H1 (cell line): ENCODE measurements around the gene TYK2. TPM values are rescaled to one million over a fixed set of nuclear protein-coding genes. Genes with fewer than 3 reads are reported as not detected.

Source experiments
- CTCF ChIA-PET: fragments of 300-600 bp; sonication (Branson Sonifier 250); formaldehyde crosslinking; loops from one replicate; lab custom pipeline; 2021; ENCODE audit not compliant: partially characterized antibody; lab: Charles Lee
- POLR2A ChIA-PET: fragments of 300-600 bp; sonication (Branson Sonifier 250); formaldehyde crosslinking; loops from one replicate; lab custom pipeline; 2021; ENCODE audit warnings: inconsistent platforms; ENCODE audit not compliant: partially characterized antibody; lab: Charles Lee
- DNase-seq, 2 experiments: peaks; one replicate each; pipeline versions ENCODE4 v3.0.0 to v3.0.0-alpha.2; 2010 to 2022; ENCODE audit warnings: low spot score in 2 of 2, low read depth in 1 of 2, mixed read lengths in 1 of 2
- FAIRE-seq: peaks from 2 replicates; lab custom pipeline; 2011; peaks lifted over from hg19 to GRCh38; lab: Jason Lieb, UNC
- H2AFZ ChIP-seq: 2 replicates; pipeline ENCODE4 v1.8.1; 2012; ENCODE audit warnings: low read length, inconsistent platforms
- H2AK5ac ChIP-seq: 2 replicates; pipeline ENCODE4 v1.6.1; 2013; ENCODE audit warnings: low read depth, low read length
- H2BK120ac ChIP-seq: replicated peaks from 2 replicates; pipeline ENCODE3; 2013; ENCODE audit warnings: low read depth, low read length, inconsistent platforms
- H2BK12ac ChIP-seq: 2 replicates; pipeline ENCODE4 v1.6.1; 2013; ENCODE audit warnings: low read depth, low read length
- H2BK15ac ChIP-seq: 2 replicates; pipeline ENCODE4 v1.6.1; 2013; ENCODE audit warnings: low read length
- H2BK20ac ChIP-seq: 2 replicates; pipeline ENCODE4 v1.6.1; 2013; ENCODE audit warnings: low read length
- H2BK5ac ChIP-seq: 2 replicates; pipeline ENCODE4 v1.6.1; 2013; ENCODE audit warnings: low read depth, low read length
- H3K14ac ChIP-seq: 2 replicates; pipeline ENCODE4 v1.6.1; 2013; ENCODE audit warnings: inconsistent platforms; ENCODE audit not compliant: insufficient read length
- H3K18ac ChIP-seq: 2 replicates; pipeline ENCODE4 v1.6.1; 2013; ENCODE audit warnings: low read length; ENCODE audit errors: extremely low read depth
- H3K23ac ChIP-seq: 2 replicates; pipeline ENCODE4 v1.6.1; 2013; ENCODE audit warnings: inconsistent platforms; ENCODE audit not compliant: insufficient read length
- H3K23me2 ChIP-seq: 2 replicates; pipeline ENCODE4 v1.6.1; 2013; ENCODE audit warnings: low read depth, low read length
- H3K27ac ChIP-seq: 2 replicates; pipeline ENCODE4 v1.6.1; 2011; ENCODE audit warnings: low read depth, low read length, inconsistent platforms
- H3K27me3 ChIP-seq, 4 experiments: replicated peaks in 1 of 4; 1 replicate in 1 of 4; 2 replicates in 3 of 4; pipeline versions ENCODE4 v1.6.1 to v1.8.1; 2011 to 2013; ENCODE audit warnings: low read length in 3 of 4, mild to moderate bottlenecking in 3 of 4, inconsistent platforms in 2 of 4, mixed read lengths in 2 of 4, moderate library complexity in 1 of 4; ENCODE audit not compliant: control insufficient read depth in 3 of 4, insufficient read depth in 3 of 4; ENCODE audit errors: extremely low read depth in 1 of 4
- H3K36me3 ChIP-seq, 4 experiments: 2 replicates each; pipeline versions ENCODE4 v1.6.1 to v1.8.1; 2011 to 2013; ENCODE audit warnings: mild to moderate bottlenecking in 4 of 4, low read length in 3 of 4, moderate library complexity in 2 of 4, control low read depth in 1 of 4, inconsistent platforms in 1 of 4; ENCODE audit not compliant: insufficient read depth in 4 of 4, control insufficient read depth in 2 of 4
- H3K4ac ChIP-seq: replicated peaks from 2 replicates; pipeline ENCODE3; 2013; ENCODE audit warnings: low read length, low read depth, mixed read lengths, inconsistent platforms; ENCODE audit not compliant: insufficient read length
- H3K4me1 ChIP-seq, 4 experiments: replicated peaks in 1 of 4; 1 replicate in 1 of 4; 2 replicates in 3 of 4; pipeline versions ENCODE4 v1.6.1 to v1.8.1; 2011 to 2013; ENCODE audit warnings: low read length in 3 of 4, inconsistent platforms in 2 of 4, mixed read lengths in 1 of 4; ENCODE audit not compliant: insufficient read depth in 4 of 4, control insufficient read depth in 3 of 4
- H3K4me2 ChIP-seq, 2 experiments: 2 replicates each; pipeline versions ENCODE4 v1.6.1 to v1.8.1; 2011 to 2013; ENCODE audit warnings: low read depth in 2 of 2, low read length in 2 of 2, control low read depth in 1 of 2, inconsistent platforms in 1 of 2, mild to moderate bottlenecking in 1 of 2; ENCODE audit not compliant: insufficient read depth in 1 of 2
- H3K4me3 ChIP-seq, 4 experiments: fragments of 200-600, 300-600 bp in 1 of 4; sonication (generic), shearing (Covaris generic), sonication (Bioruptor Twin) in 1 of 4; 2 replicates each; pipeline versions ENCODE4 v1.5.1 to v1.8.1; 2011 to 2016; ENCODE audit warnings: low read length in 4 of 4, low read depth in 3 of 4, control low read depth in 2 of 4, inconsistent platforms in 2 of 4, mild to moderate bottlenecking in 2 of 4, mixed read lengths in 1 of 4, moderate library complexity in 1 of 4; ENCODE audit not compliant: insufficient read depth in 2 of 4; ENCODE audit errors: extremely low read depth in 1 of 4
- H3K56ac ChIP-seq: replicated peaks from 2 replicates; pipeline ENCODE3; 2013; ENCODE audit warnings: low read depth, mild to moderate bottlenecking, mixed read lengths, low read length, inconsistent platforms; ENCODE audit not compliant: insufficient read length
- H3K79me1 ChIP-seq: 2 replicates; pipeline ENCODE4 v1.6.1; 2013; ENCODE audit warnings: low read depth, low read length, control low read depth
- H3K79me2 ChIP-seq, 2 experiments: 2 replicates each; pipeline versions ENCODE4 v1.6.1 to v1.8.1; 2012 to 2013; ENCODE audit warnings: low read length in 2 of 2, mild to moderate bottlenecking in 2 of 2, inconsistent platforms in 1 of 2; ENCODE audit not compliant: insufficient read depth in 2 of 2, control insufficient read depth in 1 of 2
- H3K9ac ChIP-seq, 4 experiments: replicated peaks in 1 of 4; 1 replicate in 1 of 4; 2 replicates in 3 of 4; pipeline versions ENCODE4 v1.6.1 to v1.8.1; 2011 to 2013; ENCODE audit warnings: low read depth in 3 of 4, low read length in 3 of 4, control low read depth in 2 of 4, mild to moderate bottlenecking in 2 of 4, moderate library complexity in 2 of 4, inconsistent platforms in 1 of 4; ENCODE audit errors: extremely low read depth in 1 of 4
- H3K9me3 ChIP-seq, 2 experiments: 2 replicates each; pipeline versions ENCODE4 v1.6.1 to v1.8.1; 2012 to 2013; ENCODE audit warnings: mild to moderate bottlenecking in 2 of 2, moderate library complexity in 2 of 2, control low read depth in 1 of 2, inconsistent platforms in 1 of 2, low read depth in 1 of 2, low read length in 1 of 2, mixed read lengths in 1 of 2; ENCODE audit not compliant: insufficient read depth in 2 of 2
- H4K20me1 ChIP-seq, 2 experiments: replicated peaks in 1 of 2; 2 replicates each; pipeline versions ENCODE3 to v1.8.1; 2011 to 2013; ENCODE audit warnings: inconsistent platforms in 2 of 2, low read length in 2 of 2, mild to moderate bottlenecking in 1 of 2; ENCODE audit not compliant: insufficient read depth in 2 of 2, control insufficient read depth in 1 of 2
- H4K5ac ChIP-seq: 2 replicates; pipeline ENCODE4 v1.6.1; 2013; ENCODE audit warnings: low read length, low read depth, mixed read lengths, inconsistent platforms; ENCODE audit not compliant: insufficient read length
- H4K8ac ChIP-seq: 2 replicates; pipeline ENCODE4 v1.8.0; 2013; ENCODE audit warnings: mild to moderate bottlenecking, moderate library complexity, low read length, inconsistent platforms; ENCODE audit not compliant: insufficient read depth; ENCODE audit errors: extremely low read depth
- H4K91ac ChIP-seq: replicated peaks from 2 replicates; pipeline ENCODE3; 2013; ENCODE audit warnings: low read length, mixed read lengths, inconsistent platforms; ENCODE audit not compliant: insufficient read length
- ASH2L ChIP-seq: fragments of 200-600, 300-600 bp; sonication (generic); IDR thresholded peaks from one replicate; pipeline ENCODE4 v1.7.1; 2017; ENCODE audit warnings: low read length
- CBX8 ChIP-seq: fragments of 300-800, 300-1000 bp; sonication (generic); IDR thresholded peaks from 2 replicates; pipeline ENCODE4 v1.7.1; 2016; ENCODE audit warnings: low read depth, low read length, borderline replicate concordance
- EZH2 ChIP-seq: fragments of 200-600 bp; sonication (generic); IDR thresholded peaks from 2 replicates; pipeline ENCODE4 v1.7.1; 2012; ENCODE audit warnings: low read depth, mild to moderate bottlenecking, moderate library complexity, low read length, inconsistent platforms; ENCODE audit not compliant: severe bottlenecking
- FOSL1 ChIP-seq: IDR thresholded peaks from 2 replicates; pipeline ENCODE4 v1.6.1; 2011; ENCODE audit warnings: mild to moderate bottlenecking, low read depth, low read length, moderate library complexity; ENCODE audit not compliant: insufficient read depth
- NRF1 ChIP-seq: IDR thresholded peaks from 2 replicates; pipeline ENCODE4 v1.6.1; 2011; ENCODE audit warnings: mild to moderate bottlenecking, low read depth, low read length, improper control_type of control experiment
- RAD21 ChIP-seq, 2 experiments: IDR thresholded peaks in 1 of 2; conservative IDR thresholded peaks in 1 of 2; 2 replicates each; pipeline ENCODE4 v1.6.1; 2011; ENCODE audit warnings: low read depth in 2 of 2, low read length in 2 of 2, improper control_type of control experiment in 1 of 2, inconsistent platforms in 1 of 2, mild to moderate bottlenecking in 1 of 2, moderate library complexity in 1 of 2
- SIN3A ChIP-seq, 2 experiments: IDR thresholded peaks in 1 of 2; conservative IDR thresholded peaks in 1 of 2; 2 replicates each; pipeline ENCODE4 v1.6.1; 2011 to 2012; ENCODE audit warnings: low read length in 2 of 2, improper control_type of control experiment in 1 of 2, low read depth in 1 of 2, mild to moderate bottlenecking in 1 of 2
- SIRT6 ChIP-seq: IDR thresholded peaks from one replicate; pipeline ENCODE4 v1.7.1; 2012; ENCODE audit warnings: low read length, inconsistent platforms
- YY1 ChIP-seq: IDR thresholded peaks from 2 replicates; pipeline ENCODE4 v1.6.1; 2011; ENCODE audit warnings: low read depth, mild to moderate bottlenecking, low read length
- WGBS, 2 experiments: shearing (Covaris generic) in 1 of 2; methylation state at CpG; one replicate each; pipeline versions ENCODE4 v1.1.6 to v1.1.7; 2013 to 2015; ENCODE audit warnings: low lambda C conversion rate in 2 of 2, mixed read lengths in 2 of 2, inconsistent platforms in 1 of 2, low coverage in 1 of 2, missing lambda C conversion rate in 1 of 2; ENCODE audit not compliant: insufficient replicate concordance in 2 of 2, insufficient coverage in 1 of 2, insufficient read length in 1 of 2; ENCODE audit errors: extremely low coverage in 1 of 2, missing lambda C conversion rate in 1 of 2; 5-methylcytosine and 5-hydroxymethylcytosine counted together
- polyA plus RNA-seq, 7 experiments: library from polyadenylated mRNA; depleted of rRNA in 3 of 7; stranded (reverse) in 5 of 7; unstranded in 2 of 7; fragments of >200 nt in 5 of 7; fragments of 200-250 nt in 2 of 7; gene quantifications; 1 replicate in 5 of 7; 2 replicates in 1 of 7; 4 replicates in 1 of 7; pipeline versions ENCODE4 v1.2.1 to v1.2.3, GENCODE V29; 2011 to 2013; ENCODE audit warnings: missing spikeins in 2 of 7, mixed read lengths in 2 of 7
- total RNA-seq: library from RNA; stranded (reverse); fragmentation: NEBNext Ultra II Directional; extraction: Animal tissue kit (Norgen Biotek cat#: 25700); gene quantifications from 2 replicates; pipeline ENCODE4 v1.2.1, GENCODE V29; 2021

The TYK2 gene
- total and polyA plus RNA-seq, 2 of the 8 experiments (the other 6 are each of a cell fraction or from before 2014, with no cell fraction given) = 32.1 to 40.8 TPM

DNA sequence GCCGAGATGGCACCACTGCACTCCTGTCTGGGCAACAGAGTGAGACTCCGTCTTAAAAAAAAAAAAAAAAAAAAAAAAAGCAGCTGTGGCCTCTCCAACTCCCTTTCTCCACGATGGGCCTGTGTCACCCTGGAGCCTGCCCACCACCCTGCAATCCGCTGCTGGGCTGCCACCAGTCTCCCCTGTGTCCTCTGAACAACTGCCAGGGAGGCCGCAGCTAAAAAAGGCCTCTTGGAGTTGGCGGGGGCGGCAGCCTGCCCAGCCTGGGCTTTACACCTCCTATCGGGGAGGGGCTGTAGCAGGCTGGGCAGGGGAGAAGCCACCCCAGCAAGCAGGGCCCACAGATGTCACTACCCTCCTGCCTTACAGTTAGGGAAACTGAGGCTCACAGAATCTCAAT, 19.5 kb upstream of the TYK2 start:
- ChIA-PET POLR2A (interaction anchor here (0.7 to 2.1 kb wide), 7 partner anchors 9 to 148 kb away, joined by 3 to 5 read pairs (median 4); no protein-coding TSS in a partner anchor), CTCF (interaction anchor here (0.6 to 10.5 kb wide), 11 partner anchors 9 to 150 kb away, joined by 3 to 172 read pairs (median 3); partner anchors contain the start of gene ICAM1)
- Histone ChIP-seq H4K8ac (no peak overlapping the region), H3K79me2 (peaks cover 17 to 59% of the 10 kb centered on the region in 2 experiments), H4K91ac (no peak overlapping the region), H3K4me2 (no peak overlapping the region), H4K20me1 (peaks cover 9 to 35% of the 10 kb centered on the region in 2 experiments), H3K4ac (no peak overlapping the region), H3K9ac (no peak overlapping the region), H3K9me3 (no peaks in the 10 kb centered on the region), H3K4me1 (peaks cover 0 to 2% (median under 1%) of the 10 kb centered on the region in 4 experiments; a peak in 3 of 7 replicates), H2AFZ (no peak overlapping the region), H2BK120ac (no peak overlapping the region), H2AK5ac (no peak overlapping the region), H3K14ac (no peak overlapping the region), H3K27ac (no peak overlapping the region), H2BK15ac (no peak overlapping the region), H2BK20ac (no peak overlapping the region), H3K79me1 (peaks cover 10% of the 10 kb centered on the region), H3K4me3 (no peak overlapping the region), H3K56ac (no peak overlapping the region), H3K23me2 (peaks cover 16% of the 10 kb centered on the region), H2BK5ac (no peak overlapping the region), H2BK12ac (no peak overlapping the region), H3K18ac (no peak overlapping the region), H3K23ac (no peak overlapping the region), H3K27me3 (peaks cover 0 to 3% (median 1%) of the 10 kb centered on the region in 4 experiments; a peak in 3 of 7 replicates), H3K36me3 (peaks cover 0 to 15% (median 7%) of the 10 kb centered on the region in 4 experiments; a peak in 6 of 8 replicates), H4K5ac (no peak overlapping the region)
- DNase-seq (no peak), FAIRE-seq (no peak)
- TF ChIP-seq CBX8 (no peak), NRF1 (no peak), RAD21 (IDR thresholded peaks at IDR 0.05 in 1 of 2, conservative IDR thresholded peaks at IDR 0.05 in 1 of 2; ENCODE audit: low read depth in 2 of 2, low read length in 2 of 2) (no peak), SIN3A (conservative IDR thresholded peaks at IDR 0.05 in 1 of 2, IDR thresholded peaks at IDR 0.05 in 1 of 2; ENCODE audit: low read depth in 1 of 2, low read length in 2 of 2) (no peak), YY1 (no peak), FOSL1 (no peak), EZH2 (no peak), SIRT6 (no peak), ASH2L (no peak)
- 97% methylated on average over 4 of the region's 8 CpGs; no CpG with 5 or more reads in 1 of the 2 experiments for WGBS, 2 experiments
